GM21576 (cell line): ENCODE results near the gene ACAP1.
A peak's percentile ranks its signal among the peaks of the same experiment; 100 is the strongest.

Source experiments
- ATAC-seq: cut with Tn5 transposase; IDR thresholded peaks from one replicate; pipeline ENCODE4 v1.9.1; 2021; ENCODE audit warnings: mild to moderate bottlenecking, moderate library complexity; ENCODE audit not compliant: unreplicated experiment

The ACAP1 gene

DNA sequence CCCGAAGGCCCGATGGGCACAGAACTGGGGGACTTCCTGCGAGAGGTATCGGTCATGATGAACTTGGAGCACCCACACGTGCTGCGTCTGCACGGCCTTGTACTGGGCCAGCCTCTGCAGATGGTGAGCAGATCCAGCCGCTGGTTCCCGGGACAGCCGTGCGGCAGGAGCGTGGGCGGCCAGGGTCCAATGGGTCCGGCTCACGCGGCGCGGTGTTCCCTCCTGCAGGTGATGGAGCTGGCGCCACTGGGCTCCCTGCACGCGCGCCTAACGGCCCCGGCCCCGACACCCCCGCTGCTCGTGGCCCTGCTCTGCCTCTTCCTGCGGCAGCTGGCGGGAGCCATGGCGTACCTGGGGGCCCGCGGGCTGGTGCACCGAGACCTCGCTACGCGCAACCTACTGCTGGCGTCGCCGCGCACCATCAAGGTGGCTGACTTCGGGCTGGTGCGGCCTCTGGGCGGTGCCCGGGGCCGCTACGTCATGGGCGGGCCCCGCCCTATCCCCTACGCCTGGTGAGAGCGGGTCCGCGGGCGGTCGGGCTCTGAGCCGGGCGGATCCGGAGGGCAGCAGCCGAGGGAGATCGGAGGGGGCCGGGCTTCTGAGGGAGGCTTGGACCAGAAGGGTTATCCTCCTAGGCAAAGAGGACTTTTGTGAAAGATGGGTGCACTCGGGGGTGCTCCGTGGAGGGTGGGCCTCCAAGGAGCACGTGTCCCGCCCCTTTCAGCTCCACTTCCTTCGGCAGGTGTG is 47.6 kb downstream of the ACAP1 start:
- ATAC-seq, result no peak

DNA sequence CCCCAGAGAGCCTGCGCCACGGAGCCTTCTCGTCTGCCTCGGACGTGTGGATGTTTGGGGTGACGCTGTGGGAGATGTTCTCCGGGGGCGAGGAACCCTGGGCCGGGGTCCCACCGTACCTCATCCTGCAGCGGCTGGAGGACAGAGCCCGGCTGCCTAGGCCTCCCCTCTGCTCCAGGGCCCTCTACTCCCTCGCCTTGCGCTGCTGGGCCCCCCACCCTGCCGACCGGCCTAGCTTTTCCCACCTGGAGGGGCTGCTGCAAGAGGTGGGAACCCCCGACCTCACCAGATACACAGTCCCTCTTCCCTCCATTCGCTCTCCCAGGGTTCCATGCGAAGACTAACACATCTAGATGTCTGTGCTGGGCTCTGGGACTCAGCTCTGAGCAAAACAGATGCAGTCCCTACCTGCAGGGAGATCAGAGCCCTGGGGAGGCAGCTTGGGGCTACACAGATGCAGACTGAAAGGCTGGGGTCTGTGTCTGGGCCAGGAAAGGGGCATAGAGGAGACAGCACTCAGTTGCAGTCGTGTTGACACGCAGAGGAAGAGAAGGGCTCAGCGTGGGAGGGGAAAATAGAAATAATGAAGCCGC is 48.3 kb downstream of the ACAP1 start:
- ATAC-seq, result no peak

DNA sequence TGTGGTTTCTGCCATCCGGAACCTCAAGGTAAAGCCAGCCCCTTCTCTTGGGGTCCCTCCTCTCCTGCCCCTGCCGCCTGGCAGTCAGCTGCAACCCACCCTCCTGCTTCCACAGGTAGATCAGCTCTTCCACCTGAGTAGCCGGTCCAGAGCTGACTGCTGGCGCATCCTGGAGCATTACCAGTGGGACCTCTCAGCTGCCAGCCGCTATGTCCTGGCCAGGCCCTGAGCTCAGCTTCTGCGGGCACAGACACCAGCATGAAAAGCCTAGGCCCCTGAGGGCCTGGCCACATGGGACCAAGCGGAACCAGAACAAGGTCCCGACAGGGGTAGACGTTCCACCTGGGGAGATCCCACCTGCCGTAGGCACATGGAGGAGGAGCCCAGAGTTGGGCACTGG is 52.5 kb downstream of the ACAP1 start:
- no peak for ATAC-seq

GRCh38 chr17:7389924-7390910 is 53.9 kb downstream of the ACAP1 start:
- no peak for ATAC-seq

DNA sequence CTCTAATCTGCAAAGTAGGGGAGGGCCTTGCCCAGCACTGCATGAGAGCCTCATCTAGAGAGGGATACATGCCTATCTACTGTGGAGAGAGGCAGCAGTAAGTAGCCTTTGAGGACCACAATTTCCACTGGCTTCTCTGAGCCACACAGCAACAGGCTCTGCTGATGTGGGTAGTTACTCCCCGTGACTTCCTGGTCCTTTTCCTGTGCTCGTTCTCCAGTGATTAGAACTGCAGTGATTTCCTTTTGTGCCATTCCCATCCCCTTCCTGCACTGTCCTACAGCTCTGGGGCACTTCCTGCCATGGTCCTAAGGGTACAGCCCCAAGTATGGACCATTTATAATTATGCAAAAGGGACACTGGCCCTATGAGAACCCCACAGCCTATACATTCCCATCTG is 55.0 kb downstream of the ACAP1 start:
- no peak for ATAC-seq

GRCh38 chr17:7392696-7393612 is 56.6 kb downstream of the ACAP1 start:
- no peak for ATAC-seq

DNA sequence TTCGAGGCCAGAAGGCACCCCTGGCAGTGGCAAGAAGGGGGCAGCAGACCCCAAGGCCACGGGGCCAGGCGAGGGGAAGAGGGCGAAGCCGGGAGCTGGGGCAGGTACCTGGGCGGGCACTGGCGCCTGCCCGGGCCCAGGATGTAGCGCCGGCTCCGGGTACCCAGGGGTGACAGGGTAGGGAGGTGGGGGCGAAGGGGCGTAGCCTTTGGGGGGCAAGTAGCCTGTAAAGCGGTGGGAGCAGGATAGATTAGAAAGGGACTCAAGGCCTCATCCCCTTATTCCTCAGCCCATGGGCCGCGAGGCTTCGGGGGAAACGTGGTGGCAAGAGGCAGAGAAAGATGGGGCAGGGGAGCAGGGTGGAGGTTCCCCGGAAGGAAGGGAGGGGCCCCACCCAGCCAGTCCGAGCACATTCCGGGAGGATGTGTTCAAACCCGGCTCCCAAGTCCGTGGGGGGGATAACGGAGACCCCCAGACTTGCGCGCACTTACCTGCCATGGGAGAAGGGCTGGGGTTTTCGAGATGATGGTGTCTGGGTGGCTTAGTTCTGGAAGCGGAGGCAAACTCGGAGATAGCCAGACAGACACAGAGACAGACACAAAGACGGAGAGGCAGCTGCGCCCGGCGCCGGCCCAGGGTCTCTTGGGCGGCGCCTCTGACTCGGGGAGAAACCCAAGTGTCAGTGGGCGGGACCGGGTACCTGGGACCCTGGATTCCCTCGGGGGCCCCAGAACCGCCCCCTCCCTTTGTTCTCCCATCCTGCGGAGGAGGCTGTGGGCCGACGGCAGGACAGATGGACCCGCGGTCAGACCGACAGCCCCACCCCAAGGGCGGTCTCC is 57.5 kb downstream of the ACAP1 start:
- ATAC-seq, result peak; percentile 35

DNA sequence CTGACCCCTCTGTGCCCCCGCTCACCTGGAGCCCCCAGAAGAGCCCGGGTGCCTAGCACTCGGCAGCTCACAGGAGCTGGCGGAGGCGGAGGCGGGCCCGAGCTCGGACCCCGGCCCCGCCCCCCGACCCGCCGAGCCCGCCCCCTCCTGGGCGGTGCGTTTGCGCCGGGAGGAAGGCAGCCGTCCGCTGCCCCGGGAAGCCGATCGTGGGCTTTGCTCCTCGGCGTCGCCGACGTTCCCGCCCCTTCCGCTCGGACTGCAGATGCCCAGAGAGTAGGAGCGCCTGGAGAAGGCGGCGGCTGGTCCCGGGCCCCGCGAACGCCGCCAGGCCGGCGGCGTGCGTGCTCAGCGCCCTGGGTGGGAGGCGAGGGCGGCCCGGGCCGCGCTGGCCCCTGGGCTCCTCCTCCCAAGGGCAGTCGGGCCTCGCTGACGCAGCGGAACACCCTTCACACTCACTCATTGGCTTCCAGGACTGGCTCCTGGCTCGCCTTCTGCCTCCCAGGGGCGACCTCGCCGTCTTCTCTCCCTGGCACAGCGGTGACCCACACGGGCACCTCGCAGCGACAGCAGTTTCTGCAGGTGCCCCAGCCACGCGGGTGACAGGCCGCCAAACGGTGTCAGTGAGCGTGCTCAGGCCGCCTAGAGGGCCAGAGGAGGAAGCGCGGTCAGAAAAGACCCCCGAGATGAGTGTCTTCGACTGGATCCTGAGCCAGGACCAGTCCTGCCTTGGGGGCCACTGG is 58.3 kb downstream of the ACAP1 start, which contains the start of gene PLSCR3:
PLSCR3 (minus strand) TSS at position 74 of the 740 bp plus-strand sequence. CDS start 415 bp downstream, outside the sequence.
- peak; percentile 69 for ATAC-seq

GRCh38 chr17:7396147-7396546 is 59.8 kb downstream of the ACAP1 start:
- no peak for ATAC-seq

DNA sequence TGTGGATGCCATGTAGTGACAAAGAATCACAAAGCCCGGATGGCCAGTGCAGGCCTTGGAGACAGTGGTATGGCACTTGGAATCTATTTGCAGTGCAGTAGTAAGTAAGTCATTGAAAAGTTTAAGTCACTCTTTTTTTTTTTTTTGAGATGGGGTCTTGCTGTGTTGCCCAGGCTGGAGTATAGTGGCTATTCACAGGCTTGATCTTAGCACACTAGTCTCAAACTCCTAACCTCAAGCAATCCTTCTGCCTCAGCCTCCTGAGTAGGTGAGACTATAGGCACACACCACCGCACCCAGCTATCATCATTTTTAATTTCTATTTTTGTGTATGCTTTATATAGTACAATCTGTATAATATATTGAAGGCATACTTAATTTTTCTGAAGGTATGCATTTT is 62.3 kb downstream of the ACAP1 start:
- ATAC-seq, result no peak
